Dermis blood vessel endothelial cell (primary cell): ENCODE results near the gene F5. TPM values are rescaled to one million over a fixed set of nuclear protein-coding genes. Genes with fewer than 3 reads are reported as not detected.
"Not testable (repeated sequence)": the region's sequence is repeated elsewhere in the genome, so short reads cannot be mapped to it uniquely, and the experiment has no call there.

Source experiments
- DNase-seq: peaks from one replicate; pipeline ENCODE4 v3.0.0; 2010
- total RNA-seq: library from RNA; depleted of rRNA; stranded (reverse); fragments of >200 nt; gene quantifications from 2 replicates; pipeline ENCODE4 v1.2.3, GENCODE V29; 2014

Gene F5
- total RNA-seq, 1 donor from 2014 or later: not detected

GRCh38 chr1:169538998-169539871 lies 47.0 kb downstream of the F5 start:
- no peak for DNase-seq

- no peak for DNase-seq
These were observed 51.6 kb downstream of the F5 start for GRCh38 chr1:169534653-169535052.

DNA sequence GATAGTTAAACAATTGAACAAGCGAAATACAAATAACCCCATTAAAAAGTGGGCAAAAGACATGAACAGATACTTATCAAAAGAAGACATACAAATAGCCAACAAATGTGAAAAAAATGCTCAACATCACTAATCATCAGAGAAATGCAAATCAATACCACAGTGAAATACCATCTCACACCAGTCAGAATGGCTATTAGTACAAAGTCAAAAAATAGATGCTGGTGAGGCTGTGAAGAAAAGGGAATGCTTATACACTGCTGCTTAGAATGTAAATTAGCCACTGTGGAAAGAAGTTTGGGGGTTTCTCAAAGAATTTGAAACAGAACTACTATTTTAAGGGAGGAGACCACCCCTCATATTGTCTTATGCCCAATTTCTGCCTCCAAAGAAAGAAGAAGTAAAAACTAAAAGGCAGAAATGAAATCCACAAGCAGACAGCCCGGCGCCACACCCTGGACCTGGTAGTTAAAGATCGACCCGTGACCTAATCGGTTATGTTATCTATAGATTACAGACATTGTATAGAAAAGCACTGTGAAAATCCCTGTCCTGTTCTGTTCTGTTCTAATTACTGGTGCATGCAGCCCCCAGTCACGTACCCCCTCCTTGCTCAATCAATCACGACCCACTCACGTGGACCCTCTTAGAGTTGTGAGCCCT lies 52.6 kb downstream of the F5 start:
- DNase-seq: not testable (repeated sequence)

DNA sequence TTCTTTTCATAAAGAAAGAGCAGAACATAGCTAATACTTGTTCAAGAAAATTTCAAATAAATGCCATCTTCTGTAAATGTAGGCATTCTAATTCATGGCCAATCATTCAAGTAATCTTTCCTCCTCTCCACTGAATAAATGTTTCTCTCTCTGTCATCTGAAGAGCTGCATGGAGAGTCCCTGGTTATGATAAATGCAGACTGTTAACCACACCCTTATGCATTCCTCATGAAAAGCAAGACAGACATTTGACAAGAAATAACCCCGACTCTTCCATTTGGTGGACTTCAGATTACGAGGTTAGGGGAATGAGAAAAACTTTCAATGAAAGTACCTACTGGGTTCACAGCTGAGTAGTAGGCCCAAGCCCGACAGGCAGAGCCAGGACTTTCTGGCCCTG lies 55.8 kb downstream of the F5 start:
- no peak for DNase-seq

DNA sequence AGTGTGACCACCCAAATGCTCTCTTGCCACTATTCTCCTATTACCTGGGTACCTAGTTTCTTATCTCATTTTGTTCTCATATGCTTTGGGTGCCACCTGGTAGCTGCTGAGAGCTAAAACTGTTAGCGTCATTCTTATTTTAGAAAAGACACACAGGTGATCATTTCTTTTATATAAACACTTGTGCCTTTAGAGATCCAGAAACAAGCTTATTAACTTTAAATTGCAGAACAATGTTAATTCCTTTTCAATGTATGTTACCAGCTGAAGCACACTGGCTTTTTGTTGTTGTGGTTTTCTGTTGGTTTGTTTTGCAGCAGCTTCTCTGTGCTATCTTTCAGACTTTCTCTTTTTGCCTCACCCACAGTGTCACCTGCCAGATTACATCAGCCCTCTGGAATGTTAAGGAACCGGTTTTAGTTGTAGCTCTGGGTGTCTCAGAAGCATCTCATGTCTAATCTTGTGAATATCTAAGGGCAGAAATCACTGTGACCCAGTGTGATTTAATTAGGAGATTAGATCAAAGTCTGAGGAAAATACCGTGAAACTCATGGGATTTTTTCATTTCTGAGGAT lies 57.1 kb downstream of the F5 start:
- DNase-seq: no peak

DNA sequence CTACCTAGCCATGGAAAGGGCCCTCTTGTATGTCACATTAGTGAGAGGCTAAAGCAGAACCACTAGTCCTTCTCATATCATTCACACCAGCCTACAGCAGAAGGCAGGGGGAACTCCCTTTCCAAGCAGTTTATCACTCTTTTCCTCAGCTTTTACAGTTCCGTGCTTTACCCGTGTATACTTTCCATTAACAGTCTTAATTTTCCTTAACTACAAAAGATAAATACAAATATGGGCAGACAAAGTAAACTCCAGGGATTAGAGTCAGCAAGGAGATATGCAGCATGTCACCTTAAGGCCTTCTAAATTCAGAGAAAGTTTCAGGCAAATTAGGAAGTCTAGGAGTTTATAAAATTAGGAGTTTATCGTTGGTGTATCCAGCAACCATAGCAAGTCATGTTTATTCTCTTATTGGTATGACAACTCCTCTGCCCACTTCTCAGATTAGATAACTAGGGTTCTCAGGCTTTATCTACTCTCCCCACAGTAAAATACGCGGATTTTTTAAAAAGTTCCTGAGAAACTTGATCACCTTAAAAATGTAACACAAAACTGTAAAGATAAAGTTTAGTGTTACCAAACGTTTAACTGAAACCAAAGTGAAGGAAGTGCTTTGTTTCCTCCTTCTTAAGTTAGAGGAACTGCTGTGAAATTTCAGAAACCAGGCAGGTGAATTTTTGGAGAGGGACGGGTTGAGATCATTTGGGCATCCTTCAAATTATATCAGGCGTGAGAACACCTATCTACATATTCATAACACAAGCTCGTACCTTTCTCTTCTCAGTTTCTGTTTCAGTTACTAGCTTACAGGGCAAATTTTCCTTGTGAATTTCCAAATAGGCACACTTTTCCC lies 57.8 kb downstream of the F5 start:
- no peak for DNase-seq

GRCh38 chr1:169527451-169528214 lies 58.6 kb downstream of the F5 start:
- DNase-seq: no peak

- no peak for DNase-seq
These were observed 59.3 kb downstream of the F5 start for GRCh38 chr1:169527001-169527400.

GRCh38 chr1:169526120-169526832 lies 60.0 kb downstream of the F5 start:
- no peak for DNase-seq

DNA sequence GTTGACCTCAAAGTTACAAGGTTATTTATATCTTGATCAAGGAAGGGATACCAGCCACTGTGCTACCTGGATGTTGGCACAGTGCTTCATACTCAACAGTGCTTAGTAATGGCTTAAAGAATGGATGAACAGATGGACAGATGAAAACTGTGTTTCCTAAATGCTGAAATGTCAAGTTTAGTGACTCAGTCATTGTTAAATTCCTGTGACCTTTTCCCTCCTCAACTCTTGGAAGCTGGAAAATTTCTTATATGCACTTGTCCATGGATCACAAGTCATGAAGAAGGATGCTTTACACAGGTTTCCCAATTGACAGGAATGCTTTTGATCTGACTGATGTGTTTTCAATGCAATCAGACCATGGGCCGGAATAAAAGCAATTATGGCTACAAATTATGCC lies 60.9 kb downstream of the F5 start:
- DNase-seq: no peak

- DNase-seq: no peak
These were observed 62.4 kb downstream of the F5 start for GRCh38 chr1:169523904-169524303.

DNA sequence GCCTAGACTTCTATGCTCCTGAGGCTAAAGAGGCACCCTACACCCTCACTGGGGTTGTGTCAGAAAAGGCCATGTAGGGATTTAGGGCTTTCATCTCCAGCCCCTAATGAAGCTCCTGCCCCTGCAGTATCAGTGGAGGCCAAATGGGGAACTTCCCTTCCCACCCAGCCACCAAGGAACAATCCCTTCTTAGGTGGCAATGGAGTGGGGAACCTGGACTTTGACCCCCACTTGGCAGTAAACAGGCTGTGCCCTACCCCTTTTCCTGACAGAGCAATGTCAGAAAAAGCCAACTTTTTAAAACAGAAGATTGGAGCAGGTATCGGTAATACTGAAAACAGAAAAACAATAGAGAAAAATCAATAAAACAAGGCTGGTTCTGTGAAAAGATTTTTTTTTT lies 65.1 kb downstream of the F5 start:
- DNase-seq: no peak

GRCh38 chr1:169517558-169518186 lies 68.6 kb downstream of the F5 start:
- no peak for DNase-seq

DNA sequence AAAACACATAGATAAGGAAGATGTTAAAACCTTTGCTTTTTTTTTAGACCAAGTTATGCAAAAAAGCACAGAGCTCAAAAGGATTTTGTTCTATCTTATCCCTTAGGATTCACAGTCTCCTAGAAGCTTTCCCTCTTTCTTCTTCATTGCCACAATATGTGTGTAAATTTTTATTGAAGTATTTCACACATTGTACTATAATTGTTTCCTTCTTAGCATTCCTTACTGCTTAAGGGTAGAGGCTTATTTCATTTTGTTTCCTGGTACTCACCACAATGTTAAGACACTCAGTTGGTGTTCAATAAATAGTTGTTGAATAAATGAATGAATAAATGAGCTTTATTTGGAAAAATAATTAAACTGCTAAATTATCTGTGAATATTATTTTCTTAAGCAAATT lies 70.6 kb downstream of the F5 start:
- DNase-seq: no peak

- no peak for DNase-seq
These were observed 71.6 kb downstream of the F5 start for GRCh38 chr1:169514566-169515270.

DNA sequence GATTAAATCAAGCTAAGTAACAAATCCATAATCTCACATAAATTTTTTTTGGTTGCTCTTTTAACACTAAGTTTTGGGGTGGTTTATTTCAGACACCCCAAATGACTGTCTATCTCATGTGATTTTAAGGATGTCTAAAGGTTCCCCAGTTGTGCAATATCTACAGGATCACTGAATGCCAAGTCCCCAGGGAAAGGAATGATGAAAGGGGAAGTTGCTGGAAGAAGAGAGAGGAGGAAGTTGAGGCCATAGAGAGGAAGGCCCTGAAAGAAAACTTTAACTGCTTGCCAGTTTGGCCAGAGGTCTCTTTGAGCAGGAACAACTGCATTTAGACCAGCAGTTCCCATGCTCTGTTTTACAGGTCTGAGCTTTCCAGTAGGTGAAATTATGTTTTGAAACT lies 73.1 kb downstream of the F5 start:
- no peak for DNase-seq

DNA sequence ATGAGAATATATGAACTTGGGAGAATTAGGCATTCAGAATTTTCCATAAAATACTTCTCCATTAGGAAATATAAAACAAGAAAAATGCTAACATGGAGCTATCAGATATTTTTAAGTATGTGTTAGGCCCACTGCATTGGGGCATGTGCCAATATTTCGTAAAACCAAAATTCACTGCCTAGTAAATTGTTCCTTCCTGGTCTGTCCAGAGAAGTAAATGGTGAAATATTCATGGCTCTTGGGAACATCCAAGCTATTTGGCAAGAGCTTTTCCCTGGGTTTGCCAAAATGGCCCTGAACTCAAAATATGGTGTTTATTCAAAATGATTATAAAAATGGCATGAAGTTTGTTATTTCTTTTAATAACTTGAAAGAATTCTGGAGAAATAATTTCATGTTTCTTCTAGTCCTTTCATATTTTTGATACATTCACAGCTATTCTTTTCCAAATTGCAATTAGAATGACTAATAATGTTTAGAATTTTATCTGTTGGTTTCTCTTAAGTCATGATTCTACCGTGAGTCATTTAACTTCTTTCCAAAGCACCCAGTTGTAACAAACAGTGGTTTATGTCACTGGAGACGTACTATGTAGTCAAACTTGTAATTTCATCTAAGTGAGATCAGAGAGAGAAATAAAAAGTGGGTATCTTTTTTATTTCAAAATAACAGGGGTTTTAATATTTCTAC lies 74.8 kb downstream of the F5 start:
- peak; percentile 8 for DNase-seq

DNA sequence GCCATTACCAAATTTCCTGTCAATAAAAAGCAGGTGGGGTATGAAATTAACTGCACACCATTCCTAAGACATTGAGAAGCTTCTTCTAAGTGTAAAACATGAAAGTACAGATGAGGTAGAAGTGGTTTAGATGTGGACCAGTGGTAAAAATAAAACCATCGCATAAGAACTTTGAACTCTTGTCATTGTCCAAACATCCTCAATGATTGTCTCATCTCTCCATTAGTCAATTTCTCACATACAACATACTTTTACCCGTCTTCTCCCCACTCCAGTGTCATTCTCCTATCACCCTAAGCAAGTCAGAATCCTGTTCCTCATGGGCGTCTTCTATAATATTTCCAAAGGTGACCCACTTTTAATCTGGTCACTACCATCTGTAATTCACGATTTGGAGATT lies 76.2 kb downstream of the F5 start:
- no peak for DNase-seq

- no peak for DNase-seq
These were observed 76.9 kb downstream of the F5 start for GRCh38 chr1:169509354-169509753.
